Smooth muscle cell (in vitro differentiated cells): ENCODE data around the gene CRX. TPM values are rescaled to one million over a fixed set of nuclear protein-coding genes. Genes with fewer than 3 reads are reported as not detected.
"Not testable (repeated sequence)": the region's sequence is repeated elsewhere in the genome, so short reads cannot be mapped to it uniquely, and the experiment has no call there.

Experiments
- DNase-seq: peaks from one replicate; lab custom pipeline; 2025; ENCODE audit not compliant: unreplicated experiment; lab: John Stamatoyannopoulos, UW
- H2AFZ ChIP-seq: fragments of 200-600 bp; sonication (generic); 2 replicates; pipeline ENCODE4 v1.6.0; 2016; ENCODE audit warnings: antibody characterized with exemption, low read depth, mild to moderate bottlenecking
- H3F3A ChIP-seq: fragments of 200-600 bp; sonication (generic); 2 replicates; pipeline ENCODE4 v1.6.0; 2017; ENCODE audit warnings: antibody characterized with exemption, low read depth
- H3K27ac ChIP-seq: fragments of 200-600 bp; sonication (generic); 2 replicates; pipeline ENCODE4 v1.5.1; 2016; ENCODE audit warnings: low read depth, mild to moderate bottlenecking
- H3K27me3 ChIP-seq: fragments of 200-600 bp; sonication (generic); 2 replicates; pipeline ENCODE4 v1.6.1; 2016; ENCODE audit warnings: low read depth, mild to moderate bottlenecking
- H3K36me3 ChIP-seq: fragments of 200-600 bp; sonication (generic); 2 replicates; pipeline ENCODE4 v1.5.1; 2016; ENCODE audit warnings: low read depth
- H3K4me1 ChIP-seq: fragments of 200-600 bp; sonication (generic); 2 replicates; pipeline ENCODE4 v1.5.1; 2016; ENCODE audit warnings: low read depth
- H3K4me2 ChIP-seq: fragments of 200-600 bp; sonication (generic); 2 replicates; pipeline ENCODE4 v1.6.0; 2016; ENCODE audit warnings: mild to moderate bottlenecking
- H3K4me3 ChIP-seq: fragments of 200-600 bp; sonication (generic); 2 replicates; pipeline ENCODE4 v1.5.1; 2016; ENCODE audit warnings: mild to moderate bottlenecking
- H3K79me2 ChIP-seq: fragments of 200-600 bp; sonication (generic); 2 replicates; pipeline ENCODE4 v1.6.0; 2016; ENCODE audit warnings: low read depth, mild to moderate bottlenecking
- H3K9ac ChIP-seq: fragments of 200-600 bp; sonication (generic); 2 replicates; pipeline ENCODE4 v1.6.0; 2016; ENCODE audit warnings: low read depth
- H3K9me3 ChIP-seq: fragments of 200-600 bp; sonication (generic); replicated peaks from 2 replicates; pipeline ENCODE4 v1.5.1; 2016; ENCODE audit warnings: low read depth
- H4K20me1 ChIP-seq: fragments of 200-600 bp; sonication (generic); 2 replicates; pipeline ENCODE4 v1.6.0; 2016; ENCODE audit warnings: low read depth
- CTCF ChIP-seq: fragments of 200-600 bp; sonication (generic); IDR thresholded peaks from 2 replicates; pipeline ENCODE4 v1.5.1; 2017; ENCODE audit warnings: borderline replicate concordance, mild to moderate bottlenecking, antibody characterized with exemption; ENCODE audit not compliant: insufficient read depth, poor library complexity, severe bottlenecking
- whole genome bisulfite sequencing: methylation state at CpG from one replicate; pipeline ENCODE4 v1.1.7; 2016; ENCODE audit warnings: low lambda C conversion rate; 5-methylcytosine and 5-hydroxymethylcytosine counted together
- polyA plus RNA-seq: library from polyadenylated mRNA; unstranded; fragments of >200 nt; fragmentation: Nextera tagmentation; extraction: Ambion mirVana; gene quantifications from 2 replicates; pipeline ENCODE4 v1.2.1, GENCODE V29; 2016
- total RNA-seq: library from RNA; depleted of rRNA; stranded (reverse); fragments of >200 nt; gene quantifications from 2 replicates; pipeline ENCODE4 v1.2.3, GENCODE V29; 2014

The CRX gene
- total and polyA plus RNA-seq, 2 experiments from 2014 or later: not detected

- Histone ChIP-seq H3K4me3 (no peak overlapping the region), H3K9ac (no peak overlapping the region), H2AFZ (no peak overlapping the region), H3F3A (no peaks in the 10 kb centered on the region), H3K27ac (no peak overlapping the region), H3K4me1 (no peaks in the 10 kb centered on the region), H3K27me3 (no peaks in the 10 kb centered on the region), H3K36me3 (no peaks in the 10 kb centered on the region), H3K4me2 (no peak overlapping the region), H3K9me3 (no peaks in the 10 kb centered on the region), H3K79me2 (no peaks in the 10 kb centered on the region), H4K20me1 (no peaks in the 10 kb centered on the region)
- no peak for DNase-seq
- TF ChIP-seq CTCF: no peak
- 92% methylated on average over 6 of the region's 6 CpGs for WGBS
Measured at GRCh38 chr19:47806435-47806834, 15.3 kb upstream of the CRX start.

DNA sequence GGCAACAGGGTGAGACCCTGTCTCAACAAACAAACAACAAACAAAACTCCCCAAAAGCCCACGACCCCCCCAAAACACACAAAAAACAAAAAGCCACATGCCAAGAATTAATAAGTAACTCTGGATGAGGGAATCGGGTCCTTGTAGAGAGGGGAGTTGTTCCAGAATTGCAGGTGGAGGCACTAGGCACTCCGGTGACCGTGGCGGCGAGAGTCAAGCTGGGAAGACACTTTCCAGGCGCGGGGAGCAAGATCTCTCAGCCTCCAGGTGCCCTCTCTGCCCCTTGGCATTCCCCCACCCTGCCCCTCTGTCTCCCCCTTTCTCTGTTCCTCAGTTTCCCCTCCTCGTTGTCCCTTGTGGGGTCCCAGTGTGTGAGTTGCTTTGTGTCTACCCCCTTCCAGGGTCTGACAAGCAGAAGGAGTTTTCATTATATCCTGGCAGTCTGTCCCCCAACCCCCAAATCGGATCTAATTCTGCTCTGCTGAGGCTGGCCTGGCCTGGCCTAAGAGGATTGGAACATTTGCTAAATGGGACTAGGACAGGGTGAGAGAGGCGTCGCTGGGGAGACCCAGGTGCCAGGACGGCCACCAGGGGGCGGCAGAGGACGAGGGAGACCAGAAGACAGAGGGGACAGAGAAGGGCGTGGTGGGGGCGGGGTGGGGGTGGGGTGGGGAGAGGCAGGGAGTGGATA, 8.3 kb upstream of the CRX start:
- H3F3A ChIP-seq: no peaks in the 10 kb centered on the region
- H3K36me3 ChIP-seq: no peaks in the 10 kb centered on the region
- H3K27me3 ChIP-seq: no peaks in the 10 kb centered on the region
- H3K79me2 ChIP-seq: no peaks in the 10 kb centered on the region
- H3K4me3 ChIP-seq: no peak overlapping the region
- 39% methylated on average over 17 of the region's 17 CpGs for WGBS
- H3K27ac ChIP-seq: no peak overlapping the region
- no peak overlapping the region for H3K4me2 ChIP-seq
- H3K9me3 ChIP-seq: no peaks in the 10 kb centered on the region
- peak; percentile 59 for DNase-seq
- no peak overlapping the region for H2AFZ ChIP-seq
- peak; percentile 74 for TF ChIP-seq CTCF
- no peaks in the 10 kb centered on the region for H3K4me1 ChIP-seq
- no peaks in the 10 kb centered on the region for H4K20me1 ChIP-seq
- no peak overlapping the region for H3K9ac ChIP-seq

DNA sequence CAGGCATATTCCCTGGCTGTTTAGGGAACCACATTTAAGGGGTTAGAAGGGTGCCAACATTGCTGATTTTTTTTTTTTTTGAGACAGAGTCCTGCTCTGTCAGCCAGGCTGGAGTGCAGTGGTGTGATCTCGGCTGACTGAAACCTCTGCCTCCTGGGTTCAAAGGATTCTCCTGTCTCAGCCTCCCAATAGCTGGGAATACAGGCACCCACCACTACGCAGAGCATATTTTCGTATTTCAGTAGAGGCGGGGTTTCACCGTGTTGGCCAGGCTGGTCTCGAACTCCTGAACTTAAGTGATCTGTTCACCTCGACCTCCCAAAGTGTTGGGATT, 7.8 kb upstream of the CRX start:
- DNase-seq: no peak
- Histone ChIP-seq H3K4me1 (no peaks in the 10 kb centered on the region), H3K4me3 (no peak overlapping the region), H3K79me2 (no peaks in the 10 kb centered on the region), H3K4me2 (no peak overlapping the region), H3K9ac (no peak overlapping the region), H2AFZ (no peak overlapping the region), H3K27me3 (no peaks in the 10 kb centered on the region), H4K20me1 (no peaks in the 10 kb centered on the region), H3K36me3 (no peaks in the 10 kb centered on the region), H3K27ac (no peak overlapping the region), H3F3A (no peaks in the 10 kb centered on the region), H3K9me3 (no peaks in the 10 kb centered on the region)
- 61% methylated on average over 7 of the region's 7 CpGs for WGBS
- TF ChIP-seq CTCF: no peak

- WGBS: 93% methylated on average over 8 of the region's 8 CpGs
- H3K9ac ChIP-seq, H3K36me3 ChIP-seq, H3K4me3 ChIP-seq, H4K20me1 ChIP-seq, DNase-seq, H3K79me2 ChIP-seq, H2AFZ ChIP-seq, H3F3A ChIP-seq, H3K27ac ChIP-seq, H3K9me3 ChIP-seq, H3K27me3 ChIP-seq, H3K4me2 ChIP-seq: not testable (repeated sequence)
- H3K4me1 ChIP-seq: peaks cover 16% of the 10 kb centered on the region
Measured at GRCh38 chr19:47816270-47816669, 5.5 kb upstream of the CRX start.

- H3F3A ChIP-seq, H4K20me1 ChIP-seq, H3K9ac ChIP-seq, H3K27me3 ChIP-seq, H3K4me3 ChIP-seq, H3K36me3 ChIP-seq, H3K4me2 ChIP-seq, H3K9me3 ChIP-seq, H2AFZ ChIP-seq, H3K27ac ChIP-seq, H3K79me2 ChIP-seq, DNase-seq: not testable (repeated sequence)
- H3K4me1 ChIP-seq: peaks cover 29% of the 10 kb centered on the region
- whole genome bisulfite sequencing: 95% methylated on average over 1 of the region's 1 CpG
Measured at GRCh38 chr19:47818221-47818620, 3.5 kb upstream of the CRX start.
